AG08396 (cell line): ENCODE data around the gene SNRPF.

Experiments
- DNase-seq: peaks from one replicate; pipeline ENCODE4 v3.0.0; 2012; ENCODE audit warnings: low spot score, mixed read lengths

The SNRPF gene

GRCh38 chr12:95859947-95860850, 1.4 kb downstream of the SNRPF start:
- DNase-seq = no peak

- no peak for DNase-seq
Measured at GRCh38 chr12:95862038-95862437, 3.3 kb downstream of the SNRPF start.

GRCh38 chr12:95863337-95863736, 4.6 kb downstream of the SNRPF start:
- no peak for DNase-seq

GRCh38 chr12:95870897-95871296, 12.1 kb downstream of the SNRPF start:
- no peak for DNase-seq

GRCh38 chr12:95874452-95874851, 15.7 kb downstream of the SNRPF start:
- DNase-seq = no peak

GRCh38 chr12:95877622-95878021, 18.9 kb downstream of the SNRPF start:
- no peak for DNase-seq

GRCh38 chr12:95880895-95881294, 22.1 kb downstream of the SNRPF start:
- no peak for DNase-seq

- DNase-seq = no peak
Measured at GRCh38 chr12:95881331-95881955, 22.7 kb downstream of the SNRPF start.

GRCh38 chr12:95882080-95882479, 23.3 kb downstream of the SNRPF start:
- no peak for DNase-seq

- no peak for DNase-seq
Measured at GRCh38 chr12:95882873-95883272, 24.1 kb downstream of the SNRPF start.

GRCh38 chr12:95884998-95885397, 26.2 kb downstream of the SNRPF start:
- DNase-seq = no peak

- no peak for DNase-seq
Measured at GRCh38 chr12:95887311-95887710, 28.6 kb downstream of the SNRPF start.

- no peak for DNase-seq
Measured at GRCh38 chr12:95890958-95891357, 32.2 kb downstream of the SNRPF start.

GRCh38 chr12:95896846-95897245, 38.1 kb downstream of the SNRPF start:
- no peak for DNase-seq

- DNase-seq = no peak
Measured at GRCh38 chr12:95898081-95898480, 39.3 kb downstream of the SNRPF start.

GRCh38 chr12:95908573-95908972, 49.8 kb downstream of the SNRPF start:
- peak; percentile 41 for DNase-seq

GRCh38 chr12:95909871-95910270, 51.1 kb downstream of the SNRPF start:
- no peak for DNase-seq
